HAP-1 (cell line): ENCODE results near the gene USP28.

ENCODE experiments used
- DNase-seq, 2 experiments: peaks; one replicate each; pipeline ENCODE4 v3.0.0-alpha.2; 2016 to 2020; ENCODE audit warnings: low spot score in 2 of 2
- H3K27me3 ChIP-seq: fragments of 250-450 bp; sonication (Bioruptor Pico); 2 replicates; pipeline ENCODE4 v1.5.1; 2020; ENCODE audit warnings: low read depth, mild to moderate bottlenecking, moderate library complexity
- H3K36me3 ChIP-seq: fragments of 250-450 bp; sonication (Bioruptor Pico); replicated peaks from 2 replicates; pipeline ENCODE4 v1.5.1; 2020; ENCODE audit warnings: mild to moderate bottlenecking
- H3K4me1 ChIP-seq: fragments of 250-450 bp; sonication (Bioruptor Pico); 2 replicates; pipeline ENCODE4 v1.5.1; 2020; ENCODE audit warnings: mild to moderate bottlenecking
- H3K4me3 ChIP-seq: fragments of 250-450 bp; sonication (Bioruptor Pico); 2 replicates; pipeline ENCODE4 v1.5.1; 2020; ENCODE audit warnings: mild to moderate bottlenecking, moderate library complexity
- H3K9me3 ChIP-seq: fragments of 250-450 bp; sonication (Bioruptor Pico); 2 replicates; pipeline ENCODE4 v1.5.1; 2020; ENCODE audit warnings: mild to moderate bottlenecking, moderate library complexity
- in situ Hi-C: fragments of 300-500 bp; cut with MboI; formaldehyde crosslinking; loops from 3 replicates; pipeline ENCODE4 v1.14.3; 2020; ENCODE audit warnings: low sequenced_read_pairs, inconsistent platforms, mixed read lengths

USP28 gene

GRCh38 chr11:113871336-113871735, 4.0 kb downstream of the USP28 start:
- peaks cover 18% of the 10 kb centered on the region for H3K4me1 ChIP-seq
- H3K36me3 ChIP-seq: no peaks in the 10 kb centered on the region; the same call in none of the 2 replicates
- in situ Hi-C loops: no loop called here
- no peaks in the 10 kb centered on the region for H3K9me3 ChIP-seq
- H3K4me3 ChIP-seq: no peak overlapping the region
- no peak for DNase-seq
- no peaks in the 10 kb centered on the region for H3K27me3 ChIP-seq

GRCh38 chr11:113867843-113868503, 7.4 kb downstream of the USP28 start:
- H3K27me3 ChIP-seq: no peaks in the 10 kb centered on the region
- no peak overlapping the region for H3K4me3 ChIP-seq
- H3K9me3 ChIP-seq: no peaks in the 10 kb centered on the region
- H3K36me3 ChIP-seq: peaks cover 4% of the 10 kb centered on the region
- in situ Hi-C loops: no loop called here
- peaks cover 6% of the 10 kb centered on the region for H3K4me1 ChIP-seq
- DNase-seq: no peak

GRCh38 chr11:113865873-113866272, 9.5 kb downstream of the USP28 start:
- peaks cover 4% of the 10 kb centered on the region for H3K36me3 ChIP-seq
- H3K4me1 ChIP-seq: no peaks in the 10 kb centered on the region
- H3K9me3 ChIP-seq: no peaks in the 10 kb centered on the region
- H3K4me3 ChIP-seq: no peak overlapping the region
- no peaks in the 10 kb centered on the region for H3K27me3 ChIP-seq
- DNase-seq: no peak
- in situ Hi-C loops: no loop called here

GRCh38 chr11:113864410-113864809, 11.0 kb downstream of the USP28 start:
- in situ Hi-C loops: no loop called here
- Histone ChIP-seq H3K9me3 (no peaks in the 10 kb centered on the region), H3K27me3 (no peaks in the 10 kb centered on the region), H3K4me1 (peaks cover 8% of the 10 kb centered on the region), H3K36me3 (peaks cover 4% of the 10 kb centered on the region), H3K4me3 (no peak overlapping the region)
- no peak for DNase-seq

- Histone ChIP-seq H3K4me3 (no peak overlapping the region), H3K4me1 (peaks cover 8% of the 10 kb centered on the region), H3K36me3 (peaks cover 4% of the 10 kb centered on the region; the same call in 1 of the 2 replicates), H3K9me3 (no peaks in the 10 kb centered on the region), H3K27me3 (no peaks in the 10 kb centered on the region)
- DNase-seq: no peak
- in situ Hi-C loops: no loop called here
These were observed 12.9 kb downstream of the USP28 start for GRCh38 chr11:113862435-113862834.

- DNase-seq: no peak
- Histone ChIP-seq H3K9me3 (no peaks in the 10 kb centered on the region), H3K27me3 (no peaks in the 10 kb centered on the region), H3K4me3 (no peak overlapping the region), H3K4me1 (peaks cover 11% of the 10 kb centered on the region), H3K36me3 (no peaks in the 10 kb centered on the region)
- in situ Hi-C loops: no loop called here
These were observed 15.7 kb downstream of the USP28 start for GRCh38 chr11:113859665-113860064.

GRCh38 chr11:113856966-113857759, 18.2 kb downstream of the USP28 start:
- Histone ChIP-seq H3K9me3 (no peaks in the 10 kb centered on the region), H3K27me3 (no peaks in the 10 kb centered on the region), H3K4me3 (no peak overlapping the region), H3K4me1 (peaks cover 11% of the 10 kb centered on the region), H3K36me3 (peaks cover 8% of the 10 kb centered on the region)
- DNase-seq: no peak
- in situ Hi-C loops: no loop called here

GRCh38 chr11:113855803-113856202, 19.6 kb downstream of the USP28 start:
- H3K4me1 ChIP-seq: peaks cover 11% of the 10 kb centered on the region
- peaks cover 13% of the 10 kb centered on the region for H3K36me3 ChIP-seq
- no peaks in the 10 kb centered on the region for H3K9me3 ChIP-seq
- no peak for DNase-seq
- no peaks in the 10 kb centered on the region for H3K27me3 ChIP-seq
- H3K4me3 ChIP-seq: no peak overlapping the region
- in situ Hi-C loops: no loop called here

- H3K36me3 ChIP-seq: peaks cover 31% of the 10 kb centered on the region
- DNase-seq: no peak
- peaks cover 19% of the 10 kb centered on the region for H3K4me1 ChIP-seq
- in situ Hi-C loops: no loop called here
- no peaks in the 10 kb centered on the region for H3K27me3 ChIP-seq
- no peaks in the 10 kb centered on the region for H3K9me3 ChIP-seq
- H3K4me3 ChIP-seq: no peak overlapping the region
These were observed 25.2 kb downstream of the USP28 start for GRCh38 chr11:113850188-113850587.

GRCh38 chr11:113849713-113850112, 25.7 kb downstream of the USP28 start:
- no peak for DNase-seq
- H3K36me3 ChIP-seq: peaks cover 31% of the 10 kb centered on the region
- in situ Hi-C loops: no loop called here
- H3K4me3 ChIP-seq: no peak overlapping the region
- no peaks in the 10 kb centered on the region for H3K9me3 ChIP-seq
- H3K4me1 ChIP-seq: peaks cover 17% of the 10 kb centered on the region
- no peaks in the 10 kb centered on the region for H3K27me3 ChIP-seq

GRCh38 chr11:113847580-113847979, 27.8 kb downstream of the USP28 start:
- Histone ChIP-seq H3K36me3 (peaks cover 28% of the 10 kb centered on the region), H3K9me3 (no peaks in the 10 kb centered on the region), H3K27me3 (no peaks in the 10 kb centered on the region), H3K4me3 (no peak overlapping the region), H3K4me1 (peaks cover 17% of the 10 kb centered on the region)
- in situ Hi-C loops: no loop called here
- no peak for DNase-seq

GRCh38 chr11:113847111-113847510, 28.3 kb downstream of the USP28 start:
- DNase-seq: peak in 1 of 2 experiments; percentile 90
- Histone ChIP-seq H3K9me3 (no peaks in the 10 kb centered on the region), H3K27me3 (no peaks in the 10 kb centered on the region), H3K4me3 (no peak overlapping the region), H3K4me1 (peaks cover 17% of the 10 kb centered on the region), H3K36me3 (peaks cover 23% of the 10 kb centered on the region)
- in situ Hi-C loops: no loop called here

- Histone ChIP-seq H3K36me3 (peaks cover 37% of the 10 kb centered on the region), H3K4me1 (peaks cover 1% of the 10 kb centered on the region), H3K27me3 (no peaks in the 10 kb centered on the region), H3K4me3 (no peak overlapping the region), H3K9me3 (no peaks in the 10 kb centered on the region)
- in situ Hi-C loops: no loop called here
- DNase-seq: no peak
These were observed 33.7 kb downstream of the USP28 start for GRCh38 chr11:113841691-113842090.

- Histone ChIP-seq H3K4me3 (no peak overlapping the region), H3K27me3 (no peaks in the 10 kb centered on the region), H3K36me3 (peaks cover 37% of the 10 kb centered on the region), H3K9me3 (no peaks in the 10 kb centered on the region), H3K4me1 (no peaks in the 10 kb centered on the region)
- in situ Hi-C loops: no loop called here
- DNase-seq: no peak
These were observed 34.3 kb downstream of the USP28 start for GRCh38 chr11:113840932-113841664.
